HEK293T (cell line): ENCODE measurements around the gene CDH13.

ENCODE experiments used
- CTCF ChIA-PET: fragments of 350-600 bp; formaldehyde crosslinking; extraction: SDS; loops from one replicate; lab custom pipeline; 2021; ENCODE audit warnings: antibody characterized with exemption, inconsistent platforms; lab: Yijun Ruan, JAX
- POLR2A ChIA-PET: fragments of 350-600 bp; formaldehyde crosslinking; extraction: SDS; loops from one replicate; lab custom pipeline; 2020; ENCODE audit warnings: antibody characterized with exemption, inconsistent platforms; lab: Yijun Ruan, JAX
- DNase-seq: peaks from one replicate; pipeline ENCODE4 v3.0.0; 2012; ENCODE audit warnings: mixed read lengths; ENCODE audit errors: extremely low spot score
- ARNT ChIP-seq: fragments of 450-650 bp; IDR thresholded peaks from 2 replicates; pipeline ENCODE4 v1.6.1; 2017; ENCODE audit warnings: mild to moderate bottlenecking
- BHLHE40 ChIP-seq: fragments of 450-650 bp; IDR thresholded peaks from 2 replicates; pipeline ENCODE4 v1.6.1; 2016; ENCODE audit warnings: mild to moderate bottlenecking, moderate library complexity, borderline replicate concordance
- CTBP1 ChIP-seq: fragments of 450-650 bp; IDR thresholded peaks from 2 replicates; pipeline ENCODE4 v1.6.1; 2016; ENCODE audit warnings: borderline replicate concordance
- ELF4 ChIP-seq: fragments of 450-650 bp; IDR thresholded peaks from 2 replicates; pipeline ENCODE4 v1.6.1; 2017; ENCODE audit warnings: antibody characterized with exemption
- FOXA1 ChIP-seq: fragments of 450-650 bp; IDR thresholded peaks from 2 replicates; pipeline ENCODE4 v1.6.1; 2016; ENCODE audit warnings: mild to moderate bottlenecking
- FOXK2 ChIP-seq: fragments of 450-650 bp; IDR thresholded peaks from 2 replicates; pipeline ENCODE4 v1.6.1; 2016; ENCODE audit warnings: mild to moderate bottlenecking
- FOXM1 ChIP-seq: fragments of 450-650 bp; IDR thresholded peaks from 2 replicates; pipeline ENCODE4 v1.6.1; 2017; ENCODE audit warnings: mild to moderate bottlenecking, borderline replicate concordance
- HDGF ChIP-seq: fragments of 450-650 bp; IDR thresholded peaks from 2 replicates; pipeline ENCODE4 v1.6.1; 2017; ENCODE audit warnings: antibody characterized with exemption, borderline replicate concordance
- L3MBTL2 ChIP-seq: fragments of 450-650 bp; conservative IDR thresholded peaks from 2 replicates; pipeline ENCODE4 v1.6.1; 2016; ENCODE audit warnings: mild to moderate bottlenecking
- LEF1 ChIP-seq: fragments of 450-650 bp; IDR thresholded peaks from 2 replicates; pipeline ENCODE4 v1.6.1; 2017; ENCODE audit warnings: mild to moderate bottlenecking, borderline replicate concordance
- NFRKB ChIP-seq: fragments of 450-650 bp; IDR thresholded peaks from 2 replicates; pipeline ENCODE4 v1.6.1; 2016; ENCODE audit warnings: mild to moderate bottlenecking, moderate library complexity
- PKNOX1 ChIP-seq: fragments of 450-650 bp; IDR thresholded peaks from 2 replicates; pipeline ENCODE4 v1.6.1; 2016
- SP1 ChIP-seq: fragments of 450-650 bp; IDR thresholded peaks from 2 replicates; pipeline ENCODE4 v1.6.1; 2017
- SUZ12 ChIP-seq: fragments of 450-650 bp; IDR thresholded peaks from 2 replicates; pipeline ENCODE4 v1.6.1; 2016; ENCODE audit warnings: mild to moderate bottlenecking
- TARDBP ChIP-seq: fragments of 450-650 bp; IDR thresholded peaks from 2 replicates; pipeline ENCODE4 v1.6.1; 2016
- ZNF384 ChIP-seq: fragments of 450-650 bp; IDR thresholded peaks from 2 replicates; pipeline ENCODE4 v1.6.1; 2016

CDH13 gene

DNA sequence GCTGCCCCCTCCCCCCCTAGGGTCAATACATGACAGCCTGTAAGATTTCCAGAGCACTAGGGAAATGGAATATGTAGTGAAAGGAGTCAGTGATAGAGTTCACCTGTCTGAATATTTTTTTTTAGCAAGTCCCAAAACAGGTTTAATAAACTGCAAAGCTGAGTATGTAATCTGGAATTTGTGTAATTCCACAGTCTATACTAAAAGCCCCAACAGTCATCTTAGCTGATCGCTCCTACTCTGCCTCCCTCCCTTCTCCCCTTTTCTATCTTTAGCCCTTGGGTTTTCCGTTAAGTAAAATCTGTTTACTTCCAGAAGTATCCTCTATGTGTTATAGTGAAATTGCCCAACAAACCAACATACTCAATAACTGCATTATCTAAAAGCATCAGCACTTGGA is 3.5 kb downstream of the CDH13 start:
- POLR2A ChIA-PET: no interaction called here
- CTCF ChIA-PET: interaction anchor here (1.3 kb wide), 1 partner anchor 9 kb away, joined by 4 read pairs; no protein-coding TSS in a partner anchor
- no peak for DNase-seq
- TF ChIP-seq HDGF: no peak
- no peak for TF ChIP-seq FOXK2
- TF ChIP-seq FOXA1: no peak
- no peak for TF ChIP-seq SUZ12
- TF ChIP-seq SP1: no peak
- TF ChIP-seq TARDBP: no peak
- no peak for TF ChIP-seq FOXM1
- no peak for TF ChIP-seq PKNOX1
- TF ChIP-seq L3MBTL2: no peak
- no peak for TF ChIP-seq CTBP1
- no peak for TF ChIP-seq BHLHE40
- no peak for TF ChIP-seq ELF4
- no peak for TF ChIP-seq ARNT
- no peak for TF ChIP-seq ZNF384
- no peak for TF ChIP-seq LEF1
- TF ChIP-seq NFRKB: no peak

GRCh38 chr16:82630688-82631087 is 3.9 kb downstream of the CDH13 start:
- TF ChIP-seq SP1: no peak
- no peak for TF ChIP-seq PKNOX1
- TF ChIP-seq ELF4: no peak
- TF ChIP-seq ZNF384: no peak
- CTCF ChIA-PET: interaction anchor here (0.6 to 1.3 kb wide), 2 partner anchors 9 to 13 kb away, joined by 4 to 5 read pairs; no protein-coding TSS in a partner anchor
- POLR2A ChIA-PET: no interaction called here
- no peak for DNase-seq

- ChIA-PET POLR2A (no interaction called here), CTCF (interaction anchor here (0.6 to 1.3 kb wide), 2 partner anchors 7 to 106 kb away, joined by 3 to 4 read pairs; no protein-coding TSS in a partner anchor)
- peak; percentile 17 for DNase-seq
- no peak for TF ChIP-seq LEF1
- no peak for TF ChIP-seq ARNT
- no peak for TF ChIP-seq FOXA1
- no peak for TF ChIP-seq ELF4
- TF ChIP-seq SP1: no peak
- TF ChIP-seq FOXK2: no peak
Measured at GRCh38 chr16:82631701-82632685, 5.2 kb downstream of the CDH13 start.

GRCh38 chr16:82633964-82634600 is 7.3 kb downstream of the CDH13 start:
- TF ChIP-seq ELF4: no peak
- CTCF ChIA-PET: no interaction called here
- POLR2A ChIA-PET: no interaction called here
- DNase-seq: no peak

DNA sequence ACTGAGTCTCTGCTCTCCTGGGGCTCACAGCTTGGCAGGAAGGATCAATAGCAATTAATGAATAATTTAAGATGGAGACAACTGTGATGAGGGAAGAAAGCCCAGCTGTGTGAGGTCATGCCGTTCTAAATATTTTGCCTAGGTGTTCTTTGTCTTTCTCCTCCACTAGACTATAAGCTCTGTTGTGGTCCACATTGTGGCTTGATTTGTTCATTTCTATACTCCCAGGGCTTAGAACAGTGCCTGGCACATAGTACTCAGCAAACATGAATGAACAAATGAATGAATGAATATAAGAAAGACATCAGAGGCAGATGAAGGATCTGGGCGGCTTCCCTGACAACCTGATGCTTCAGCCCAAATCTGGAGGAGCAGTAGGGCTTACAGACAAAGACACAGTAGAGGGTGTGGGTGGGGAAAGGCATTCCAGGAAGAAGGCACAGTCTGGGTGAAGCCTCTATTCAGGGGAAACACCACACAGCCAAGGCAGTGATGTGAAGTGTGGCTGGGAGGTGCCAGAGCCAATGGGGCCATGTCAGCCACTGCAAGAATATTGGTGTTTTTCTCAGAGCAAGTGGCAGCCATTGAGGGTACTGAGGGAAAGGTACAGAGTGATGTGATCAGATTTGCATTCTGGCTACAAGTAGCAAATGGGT is 8.3 kb downstream of the CDH13 start:
- POLR2A ChIA-PET: no interaction called here
- no peak for DNase-seq
- TF ChIP-seq PKNOX1 (no peak), ARNT (no peak), SUZ12 (no peak), L3MBTL2 (no peak), TARDBP (no peak), FOXA1 (no peak), NFRKB (no peak), FOXM1 (no peak), CTBP1 (no peak), ZNF384 (no peak), BHLHE40 (no peak), HDGF (no peak), FOXK2 (no peak)
- CTCF ChIA-PET: no interaction called here

DNA sequence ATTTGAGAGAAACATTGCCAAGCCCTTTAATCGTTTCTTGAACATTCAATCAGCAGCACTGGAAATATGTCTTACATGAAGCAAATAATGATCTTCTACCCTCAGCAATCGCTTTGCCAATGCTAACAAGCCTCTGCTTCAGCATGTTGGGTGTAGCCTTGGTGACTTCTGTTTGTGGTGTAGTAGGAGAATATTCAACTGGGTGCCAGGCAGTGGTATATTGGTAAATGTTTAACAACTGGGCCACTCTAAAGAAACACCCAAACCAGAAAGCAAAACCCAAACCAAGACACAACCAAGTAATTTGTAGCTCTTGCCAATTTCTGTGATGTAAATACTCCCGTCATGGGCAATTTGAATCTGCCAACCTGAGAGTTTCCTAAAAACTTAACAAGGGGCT is 9.7 kb downstream of the CDH13 start:
- POLR2A ChIA-PET: no interaction called here
- TF ChIP-seq NFRKB (no peak), FOXA1 (no peak), L3MBTL2 (no peak), ARNT (no peak), SP1 (no peak), CTBP1 (no peak), SUZ12 (no peak), HDGF (no peak), FOXK2 (no peak), ELF4 (no peak), LEF1 (no peak), BHLHE40 (no peak)
- CTCF ChIA-PET: interaction anchor here (1.1 kb wide), 1 partner anchor 373 kb away, joined by 3 read pairs; no protein-coding TSS in a partner anchor
- no peak for DNase-seq
